ENCODE data around the gene GALNT1.

- no peak for TF ChIP-seq LEF1 (IDR thresholded peaks at IDR 0.05)
- no peak for TF ChIP-seq RFX5 (IDR thresholded peaks at IDR 0.05; ENCODE audit: low read depth, low read length)
- TF ChIP-seq MEIS2 (IDR thresholded peaks at IDR 0.05; ENCODE audit: partially characterized antibody): no peak
- TF ChIP-seq GATA2 (CRISPR knock-in tag; IDR thresholded peaks at IDR 0.05): no peak
- no peak for TF ChIP-seq RBM22 (IDR thresholded peaks at IDR 0.05; ENCODE audit: low read depth, low read length, poor library complexity, severe bottlenecking)
- no peak for TF ChIP-seq ZNF512 (tag; IDR thresholded peaks at IDR 0.05)
Observed at GRCh38 chr18:35754464-35754863, 172.9 kb downstream of the GALNT1 start.

Measured in K562 (cell line).